DND-41 (cell line): ENCODE measurements around the gene ZNF526.
A peak's percentile ranks its signal among the peaks of the same experiment; 100 is the strongest.

Source experiments
- ATAC-seq: fragments of 200-7000 bp; cut with Tn5 transposase; 3 replicates; pipeline ENCODE4 v1.9.1; 2021; ENCODE audit warnings: low read depth; ENCODE audit not compliant: insufficient read depth
- DNase-seq: peaks from one replicate; pipeline ENCODE4 v3.0.0-alpha.2; 2020
- H2AFZ ChIP-seq: 2 replicates; pipeline ENCODE4 v1.6.0; 2012; ENCODE audit warnings: low read depth, low read length
- H3K27ac ChIP-seq: 2 replicates; pipeline ENCODE4 v1.5.1; 2012; ENCODE audit warnings: low read length, inconsistent platforms
- H3K27me3 ChIP-seq: fragments of 200-600 bp; sonication (generic); 2 replicates; pipeline ENCODE4 v1.6.0; 2012; ENCODE audit warnings: low read length, mild to moderate bottlenecking, inconsistent platforms; ENCODE audit not compliant: insufficient read depth, poor library complexity
- H3K36me3 ChIP-seq: 2 replicates; pipeline ENCODE4 v1.5.1; 2012; ENCODE audit warnings: low read length, inconsistent platforms; ENCODE audit not compliant: insufficient read depth
- H3K4me1 ChIP-seq: 2 replicates; pipeline ENCODE4 v1.5.1; 2012; ENCODE audit warnings: mild to moderate bottlenecking, low read length; ENCODE audit not compliant: insufficient read depth
- H3K4me2 ChIP-seq: 2 replicates; pipeline ENCODE4 v1.6.0; 2012; ENCODE audit warnings: mild to moderate bottlenecking, moderate library complexity, low read length, inconsistent platforms; ENCODE audit not compliant: insufficient read depth
- H3K4me3 ChIP-seq, 2 experiments: fragments of 200-600 bp in 1 of 2; shearing (Covaris generic) in 1 of 2; 2 replicates each; pipeline ENCODE4 v1.5.1; 2012 to 2016; ENCODE audit warnings: inconsistent platforms in 2 of 2, low read length in 2 of 2, mild to moderate bottlenecking in 2 of 2, low read depth in 1 of 2, moderate library complexity in 1 of 2
- H3K79me2 ChIP-seq: 2 replicates; pipeline ENCODE4 v1.6.0; 2012; ENCODE audit warnings: low read length, inconsistent platforms; ENCODE audit not compliant: insufficient read depth
- H3K9ac ChIP-seq: 2 replicates; pipeline ENCODE4 v1.6.0; 2012; ENCODE audit warnings: low read depth, mild to moderate bottlenecking, inconsistent platforms, low read length, moderate library complexity
- H3K9me3 ChIP-seq: 2 replicates; pipeline ENCODE4 v1.5.1; 2012; ENCODE audit warnings: low read length, moderate library complexity, mild to moderate bottlenecking, inconsistent platforms; ENCODE audit not compliant: insufficient read depth, severe bottlenecking
- H4K20me1 ChIP-seq: 2 replicates; pipeline ENCODE4 v1.6.0; 2012; ENCODE audit warnings: low read length; ENCODE audit not compliant: insufficient read depth
- CTCF ChIP-seq: IDR thresholded peaks from 2 replicates; pipeline ENCODE4 v1.5.1; 2012; ENCODE audit warnings: borderline replicate concordance, low read length, moderate library complexity, mild to moderate bottlenecking; ENCODE audit not compliant: poor library complexity, severe bottlenecking; ENCODE audit errors: extremely low read depth
- EZH2 ChIP-seq: IDR thresholded peaks from 3 replicates; pipeline ENCODE4 v1.6.1; 2012; ENCODE audit warnings: borderline replicate concordance, low read depth, mild to moderate bottlenecking, moderate library complexity, low read length, inconsistent platforms; ENCODE audit not compliant: severe bottlenecking

Gene ZNF526

DNA sequence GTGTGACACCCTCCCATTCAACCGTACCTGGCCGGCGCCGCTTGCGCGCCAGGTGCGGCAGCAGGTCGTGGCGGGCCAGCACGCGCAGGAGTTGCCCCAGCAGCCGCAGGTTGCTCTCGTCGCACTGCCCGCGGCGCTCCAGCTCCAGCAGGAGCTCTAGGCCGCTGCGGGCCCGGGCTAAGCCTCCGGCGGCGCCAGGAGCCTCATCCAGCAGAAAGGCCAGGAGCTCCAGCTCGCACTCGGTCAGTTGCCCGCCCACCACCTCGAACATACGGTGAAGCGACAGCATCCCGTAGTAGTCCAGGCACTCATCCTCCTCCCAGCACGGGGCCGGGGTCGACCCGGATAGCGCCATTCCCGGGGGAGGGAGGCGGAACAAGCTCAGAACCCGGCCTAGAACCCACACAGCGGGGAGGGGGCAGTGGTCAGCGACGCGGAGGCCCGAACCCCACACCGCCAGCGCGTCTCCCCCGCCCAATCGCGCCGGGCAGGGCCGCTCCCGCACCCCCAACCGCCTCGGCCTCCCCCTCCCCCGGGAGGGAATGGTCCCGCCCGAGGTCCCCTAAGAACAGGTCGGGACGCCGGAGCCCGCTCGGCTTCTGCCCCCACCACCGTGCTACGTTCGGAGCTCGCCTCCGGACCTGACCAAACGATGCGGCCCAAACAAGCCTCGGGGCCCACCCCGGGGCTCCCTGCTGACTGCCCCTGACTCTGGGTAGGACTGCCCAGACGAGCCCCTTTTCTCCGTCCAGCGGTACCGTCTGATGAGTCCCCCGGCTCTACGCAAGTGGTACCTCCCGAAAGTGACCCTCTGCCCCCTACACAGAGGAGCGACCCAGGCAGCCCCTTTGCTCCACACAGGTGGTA, 3.2 kb upstream of the ZNF526 start:
- Histone ChIP-seq H4K20me1 (peaks cover 11% of the 10 kb centered on the region; the same call in 1 of the 2 replicates), H3K4me1 (peaks cover 60% of the 10 kb centered on the region), H3K4me3 (peak overlapping the region; percentile 82 to 84), H3K9me3 (no peaks in the 10 kb centered on the region), H3K4me2 (peak overlapping the region; percentile 80), H3K27me3 (no peaks in the 10 kb centered on the region), H3K79me2 (peaks cover 89% of the 10 kb centered on the region), H3K36me3 (peaks cover 29% of the 10 kb centered on the region), H2AFZ (peak overlapping the region; percentile 78), H3K9ac (peak overlapping the region; percentile 70), H3K27ac (peak overlapping the region; percentile 71)
- no peak for ATAC-seq
- TF ChIP-seq EZH2: no peak
- no peak for TF ChIP-seq CTCF
- peak; percentile 43 for DNase-seq

- H3K4me2 ChIP-seq: peak within 1 kb of the TSS; percentile 80
- ATAC-seq: peak; percentile 69
- H3K36me3 ChIP-seq: peaks cover 28% of the 10 kb centered on the region
- DNase-seq: peak; percentile 98
- H3K79me2 ChIP-seq: peaks cover 89% of the 10 kb centered on the region
- peak within 1 kb of the TSS; percentile 82 to 84 for H3K4me3 ChIP-seq
- peak within 1 kb of the TSS; percentile 70 for H3K9ac ChIP-seq
- H3K27me3 ChIP-seq: no peaks in the 10 kb centered on the region
- H3K4me1 ChIP-seq: peaks cover 67% of the 10 kb centered on the region
- no peaks in the 10 kb centered on the region for H3K9me3 ChIP-seq
- peaks cover 18% of the 10 kb centered on the region; the same call in 1 of the 2 replicates for H4K20me1 ChIP-seq
- TF ChIP-seq EZH2 (no peak), CTCF (no peak)
- peak within 1 kb of the TSS; percentile 86 for H3K27ac ChIP-seq
- H2AFZ ChIP-seq: peak within 1 kb of the TSS; percentile 78
Measured at GRCh38 chr19:42217520-42218437, 2.3 kb upstream of the ZNF526 start, which contains the start of gene DEDD2. Gene DEDD2 (minus strand): TSS chr19:42217677. CDS start chr19:42217007, 670 bp downstream.

DNA sequence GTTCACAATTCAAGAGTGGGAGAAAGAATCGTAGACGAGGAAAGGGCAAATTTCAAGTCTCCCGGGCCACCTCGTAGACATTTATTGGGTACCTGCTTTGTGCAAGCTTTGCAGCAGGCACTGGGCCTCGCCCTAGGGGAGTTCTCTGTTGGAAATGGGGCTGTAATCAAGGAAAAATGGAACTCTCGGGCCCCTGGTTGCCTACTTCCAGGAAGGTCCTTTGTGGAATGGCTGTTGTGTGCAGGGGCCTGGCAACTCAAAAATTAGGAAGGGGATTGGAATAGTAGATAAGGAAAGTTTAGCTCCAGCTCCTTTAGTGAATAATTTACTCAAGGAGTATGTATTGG, 612 bp downstream of the ZNF526 start:
- TF ChIP-seq CTCF (no peak), EZH2 (no peak)
- Histone ChIP-seq H3K9ac (peak overlapping the region; percentile 75), H3K4me1 (peaks cover 52% of the 10 kb centered on the region), H2AFZ (peak overlapping the region; percentile 66), H3K79me2 (peaks cover 73% of the 10 kb centered on the region), H3K27me3 (no peaks in the 10 kb centered on the region), H3K9me3 (no peaks in the 10 kb centered on the region), H3K4me2 (peak overlapping the region; percentile 80), H3K36me3 (peaks cover 23% of the 10 kb centered on the region), H3K4me3 (peak overlapping the region; percentile 65 to 84), H4K20me1 (peaks cover 28% of the 10 kb centered on the region), H3K27ac (peak overlapping the region; percentile 75)
- DNase-seq (no peak), ATAC-seq (no peak)
